ENCODE data around the gene LRRC8A.
"Not testable (repeated sequence)": the region's sequence is repeated elsewhere in the genome, so short reads cannot be mapped to it uniquely, and the experiment has no call there.

The LRRC8A gene

DNA sequence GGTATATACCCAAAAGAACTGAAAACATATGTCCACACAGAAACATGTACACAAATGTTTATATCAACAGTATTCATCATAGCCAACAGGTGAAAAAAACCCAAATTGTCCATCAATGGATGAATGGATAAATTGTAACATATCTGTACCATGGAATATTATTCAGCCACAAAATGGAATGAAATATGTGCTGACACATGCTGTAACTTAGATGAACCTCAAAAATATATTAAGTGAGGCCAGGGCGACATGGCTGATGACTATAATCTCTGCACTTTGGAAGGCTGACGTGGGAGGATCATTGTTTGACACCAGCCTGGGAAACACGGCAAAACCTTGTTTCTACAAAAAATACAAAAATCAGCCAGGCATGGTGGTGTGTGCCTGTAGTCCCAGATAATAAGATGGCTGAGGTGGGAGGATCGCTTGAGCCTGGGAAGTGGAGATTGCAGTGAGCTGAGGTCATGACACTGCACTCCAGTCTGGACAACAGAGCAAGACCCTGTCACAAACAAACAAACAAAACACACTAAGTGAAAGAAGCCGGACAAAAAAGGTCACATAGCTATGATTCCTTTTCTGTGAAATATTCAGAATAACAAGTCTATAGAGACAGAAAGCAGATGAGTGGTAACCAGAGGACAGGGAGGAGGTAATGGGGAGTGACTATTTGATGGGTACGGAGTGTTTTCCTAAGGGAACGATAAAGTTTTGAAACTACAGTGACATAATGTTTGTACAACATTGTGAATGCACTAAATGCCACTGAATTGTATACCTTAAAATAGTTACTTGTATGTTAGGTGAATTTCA lies 11.6 kb upstream of the LRRC8A start:
- no peak for DNase-seq

DNA sequence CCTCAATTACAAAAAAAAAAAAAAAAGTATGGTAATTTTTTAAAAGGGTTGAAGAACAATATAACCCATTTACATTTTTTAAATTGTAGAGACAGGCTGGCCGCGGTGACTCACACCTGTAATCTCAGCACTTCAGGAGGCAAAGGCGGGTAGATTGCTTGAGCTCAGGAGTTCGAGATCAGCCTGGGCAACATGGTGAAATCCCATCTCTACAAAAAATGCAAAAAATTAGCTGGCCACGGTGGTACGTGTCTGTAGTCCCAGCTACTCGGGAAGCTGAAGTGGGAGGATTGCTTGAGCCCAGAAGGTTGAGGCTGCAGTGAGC lies 11.0 kb upstream of the LRRC8A start:
- DNase-seq: not testable (repeated sequence)

DNA sequence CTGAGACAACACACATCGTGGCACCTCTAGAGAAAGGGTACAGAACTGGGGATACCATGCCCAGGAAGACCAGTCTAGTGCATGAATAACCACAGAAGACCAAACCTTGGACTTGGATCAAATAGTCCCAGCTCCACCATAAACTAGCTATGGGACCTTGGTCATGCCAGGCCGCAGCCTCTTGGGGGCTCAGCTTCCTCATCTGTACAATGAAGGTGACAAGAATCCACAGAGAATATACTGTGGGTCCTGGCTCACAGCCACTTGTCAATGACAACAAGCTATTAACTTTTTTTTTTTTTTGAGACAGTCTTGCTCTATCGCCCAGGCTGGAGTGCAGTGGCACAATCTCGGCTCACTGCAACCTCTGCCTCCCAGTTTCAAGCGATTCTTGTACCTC lies 4.1 kb upstream of the LRRC8A start:
- no peak for DNase-seq

DNA sequence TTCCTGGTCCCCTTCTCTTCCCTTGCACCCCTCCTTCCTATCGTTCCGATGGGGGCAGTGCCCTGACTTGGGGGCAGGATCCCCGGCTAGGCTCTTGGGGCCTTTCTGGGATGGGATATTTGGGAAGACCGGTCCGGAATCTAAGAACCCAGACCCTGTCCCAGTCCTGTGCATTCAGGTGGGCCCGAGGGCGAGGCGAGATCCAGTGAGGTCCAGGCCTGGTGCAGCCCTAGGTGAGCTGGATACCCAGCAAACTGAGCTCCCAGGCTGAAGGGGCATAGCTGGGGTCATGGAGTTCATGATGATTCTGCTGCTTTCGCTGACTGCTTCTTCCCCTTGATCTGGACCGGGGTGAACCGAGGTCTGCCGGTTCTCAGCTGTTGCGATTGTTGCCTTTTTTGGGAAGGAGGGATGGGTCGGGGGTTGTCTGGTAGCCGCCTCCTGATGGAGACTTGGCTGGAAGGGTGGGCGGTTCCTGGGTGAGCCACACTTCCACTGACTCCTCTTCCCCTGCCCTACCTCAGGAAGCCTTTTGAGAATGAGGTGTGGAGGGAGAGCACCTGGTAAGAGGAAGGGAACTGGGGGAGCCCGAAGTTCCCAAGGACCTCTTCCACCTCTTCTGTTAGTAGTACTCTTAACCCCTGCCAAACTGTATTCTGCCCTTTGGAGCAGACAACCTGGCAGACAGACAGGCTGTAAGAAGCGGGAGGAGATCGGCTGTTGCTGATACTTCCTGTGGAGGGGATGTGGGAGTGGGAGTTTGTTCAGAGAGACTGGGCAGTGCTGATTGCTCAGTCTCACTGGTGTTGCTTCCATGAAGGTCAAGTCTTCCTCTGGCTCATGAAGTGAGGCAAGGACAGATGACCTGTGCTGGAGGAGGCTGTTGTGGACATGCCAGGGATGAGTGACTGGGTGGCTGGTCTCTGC lies 1.0 kb downstream of the LRRC8A start:
- no peak for DNase-seq

DNA sequence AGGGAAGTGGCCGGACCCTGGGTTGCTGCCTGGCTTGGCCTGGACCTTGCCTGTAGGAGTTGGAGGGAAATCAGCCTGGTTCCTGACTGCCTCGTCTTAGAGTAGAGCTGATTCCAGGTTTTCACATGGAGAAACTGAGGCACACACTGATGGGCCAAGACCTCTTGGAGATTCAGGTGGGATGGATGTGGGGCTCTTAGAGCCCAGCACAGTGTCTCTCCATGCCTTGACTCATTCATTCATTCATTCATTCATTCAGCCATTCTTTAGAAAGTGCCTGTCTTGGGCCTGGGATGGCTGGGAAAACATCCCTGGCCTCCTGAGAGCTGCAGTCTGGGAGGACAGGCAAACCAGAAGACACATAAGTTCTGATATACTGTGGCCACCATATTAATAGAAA lies 2.2 kb downstream of the LRRC8A start:
- DNase-seq: no peak

DNA sequence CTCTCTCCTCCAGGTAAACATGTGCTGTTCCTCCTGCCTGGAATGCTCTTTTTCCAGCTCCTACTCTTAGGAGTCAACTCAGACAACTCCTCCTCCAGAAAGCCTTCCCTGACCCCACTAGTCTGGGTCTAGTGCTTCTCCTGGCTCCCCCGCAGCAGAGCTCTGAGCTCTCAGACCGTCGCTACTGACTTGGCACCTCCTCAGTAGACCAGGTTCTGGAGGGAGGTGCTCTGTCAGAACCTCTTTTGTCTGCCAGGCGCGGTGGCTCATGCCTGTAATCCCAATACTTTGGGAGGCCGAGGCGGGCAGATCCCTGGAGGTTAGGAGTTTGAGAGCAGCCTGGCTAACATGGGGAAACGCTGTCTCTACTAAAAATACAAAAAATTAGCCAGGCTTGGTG lies 3.4 kb downstream of the LRRC8A start:
- DNase-seq: no peak

DNA sequence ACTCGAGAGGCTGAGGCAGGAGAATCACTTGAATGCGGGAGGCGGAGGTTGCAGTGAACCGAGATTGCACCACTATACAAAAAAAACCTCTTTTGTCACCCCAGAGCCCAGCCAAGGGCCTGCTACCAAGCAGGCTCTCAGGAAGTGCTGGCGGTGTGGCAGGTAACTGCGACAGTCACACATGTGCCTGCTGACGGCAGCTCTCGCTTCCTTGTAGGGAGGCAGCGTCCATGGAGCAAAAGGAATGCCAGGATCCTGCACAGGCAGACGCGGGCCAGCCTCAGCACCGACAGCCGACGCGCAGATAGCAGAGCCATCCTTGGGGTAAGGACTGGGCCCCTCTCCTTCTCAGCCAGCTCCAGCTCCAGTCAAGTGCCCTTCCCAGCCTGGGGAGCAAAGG lies 3.9 kb downstream of the LRRC8A start:
- no peak for DNase-seq

DNA sequence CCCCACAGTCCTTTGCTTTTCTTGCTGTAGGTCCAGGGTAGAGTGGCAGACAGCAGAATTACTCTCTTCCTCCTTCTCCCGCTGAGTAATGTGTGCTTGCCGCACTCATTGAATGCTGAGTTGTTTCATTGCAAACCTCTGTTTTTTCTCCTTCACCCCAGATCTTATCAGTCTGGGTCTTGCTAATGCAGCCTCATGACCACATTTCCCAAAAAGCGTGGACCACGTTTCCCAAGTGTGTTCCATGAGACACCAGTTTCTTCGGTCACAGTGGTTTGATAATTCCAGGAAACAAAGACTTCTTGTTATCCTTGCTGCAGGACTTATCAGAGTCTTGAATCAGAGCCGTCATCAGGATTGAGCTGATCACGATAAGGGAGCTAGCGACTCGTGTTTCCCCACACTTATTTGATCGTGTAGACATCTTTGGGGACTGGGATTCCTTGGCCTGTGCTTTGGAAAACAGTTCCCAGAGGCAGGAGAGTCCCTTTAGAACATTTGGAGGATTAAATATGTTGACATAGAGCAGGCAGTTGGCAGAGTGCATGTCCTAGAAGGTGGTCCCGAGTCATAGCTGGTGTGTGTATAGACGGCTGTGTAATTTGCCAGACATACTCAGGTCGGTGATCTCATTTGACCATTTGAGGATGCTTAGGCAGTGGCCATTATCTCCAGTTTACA lies 4.4 kb downstream of the LRRC8A start:
- DNase-seq: no peak

DNA sequence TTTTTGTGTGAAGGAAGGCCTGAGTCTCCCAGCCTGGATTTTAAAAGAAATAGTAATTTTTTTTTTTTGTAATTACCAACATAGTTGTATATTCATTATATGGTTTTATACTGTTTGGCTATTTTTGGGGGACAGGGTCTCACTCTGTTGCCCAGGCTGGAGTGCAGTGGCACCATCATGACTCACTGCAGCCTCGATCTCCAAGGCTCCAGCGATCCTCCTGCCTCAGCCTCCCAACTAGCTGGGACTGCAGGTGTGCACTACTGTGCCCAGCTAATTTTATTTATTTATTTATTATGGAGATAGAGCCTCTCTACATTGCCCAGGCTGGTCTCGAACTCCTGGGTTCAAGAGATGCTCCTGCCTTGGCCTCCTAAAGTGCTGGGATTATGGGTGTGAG lies 5.1 kb downstream of the LRRC8A start:
- DNase-seq: no peak

DNA sequence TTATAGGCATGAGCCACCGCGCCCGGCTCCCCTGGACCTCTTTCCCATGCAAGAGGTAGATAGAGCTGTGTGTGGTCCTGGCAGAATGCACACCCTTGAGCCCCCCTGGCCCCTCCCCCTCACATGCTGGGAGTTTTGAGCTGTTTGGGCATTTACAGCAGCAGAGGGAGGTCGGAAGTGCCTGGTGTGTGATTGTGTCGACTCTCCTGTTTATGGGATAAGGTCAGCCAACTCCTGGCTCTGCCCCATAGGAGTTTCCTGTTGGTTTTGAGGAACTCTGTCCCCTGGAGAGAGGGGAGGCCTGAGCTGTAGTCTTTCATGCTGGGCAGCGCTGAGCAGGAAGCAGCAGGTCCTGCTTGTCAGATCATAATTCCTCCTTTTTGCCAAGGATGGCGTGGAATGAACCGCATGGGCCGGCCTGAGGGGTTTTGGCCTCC lies 6.0 kb downstream of the LRRC8A start:
- DNase-seq: no peak

DNA sequence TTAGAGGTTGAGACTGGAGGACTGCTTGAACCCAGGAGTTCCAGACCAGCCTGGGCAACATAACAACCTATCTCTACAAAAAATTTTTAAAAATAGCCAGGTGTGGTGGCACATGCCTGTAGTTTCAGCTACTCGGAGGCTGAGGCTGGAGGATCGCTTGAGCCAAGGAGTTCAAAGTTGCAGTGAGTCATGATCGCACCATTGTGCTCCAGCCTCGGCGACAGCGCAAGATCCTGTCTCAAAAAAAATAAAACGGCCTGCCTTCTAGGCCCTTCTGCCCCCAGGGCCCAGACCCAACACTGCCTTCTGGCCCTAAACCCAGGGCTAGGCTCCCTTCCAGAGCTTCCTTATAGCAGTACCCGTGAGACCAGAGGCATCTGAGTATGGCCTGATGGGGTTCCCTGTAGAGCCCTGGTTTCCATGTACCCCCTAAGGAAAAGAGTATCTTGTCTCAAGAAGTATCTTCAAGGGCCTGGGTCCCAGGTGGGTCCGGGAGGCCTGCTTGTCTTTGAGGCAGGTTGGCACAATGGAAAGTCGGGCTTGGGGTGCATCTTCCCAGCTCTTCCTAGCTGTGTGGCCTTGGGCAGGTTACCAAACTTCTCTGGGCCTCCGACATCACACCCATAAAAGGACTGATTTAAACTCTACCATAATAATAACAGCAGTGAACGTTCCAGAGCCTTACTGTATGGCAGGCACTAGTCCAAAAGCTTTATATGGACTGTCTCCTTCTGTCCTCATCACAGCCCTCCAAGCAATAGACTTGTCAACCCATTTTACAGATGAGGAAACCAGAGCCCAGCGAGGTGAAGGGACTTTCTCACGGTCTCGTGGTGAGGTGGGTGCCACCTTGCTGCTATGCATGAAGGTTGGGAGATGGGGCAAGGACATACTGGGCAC lies 9.6 kb downstream of the LRRC8A start:
- DNase-seq: no peak

DNA sequence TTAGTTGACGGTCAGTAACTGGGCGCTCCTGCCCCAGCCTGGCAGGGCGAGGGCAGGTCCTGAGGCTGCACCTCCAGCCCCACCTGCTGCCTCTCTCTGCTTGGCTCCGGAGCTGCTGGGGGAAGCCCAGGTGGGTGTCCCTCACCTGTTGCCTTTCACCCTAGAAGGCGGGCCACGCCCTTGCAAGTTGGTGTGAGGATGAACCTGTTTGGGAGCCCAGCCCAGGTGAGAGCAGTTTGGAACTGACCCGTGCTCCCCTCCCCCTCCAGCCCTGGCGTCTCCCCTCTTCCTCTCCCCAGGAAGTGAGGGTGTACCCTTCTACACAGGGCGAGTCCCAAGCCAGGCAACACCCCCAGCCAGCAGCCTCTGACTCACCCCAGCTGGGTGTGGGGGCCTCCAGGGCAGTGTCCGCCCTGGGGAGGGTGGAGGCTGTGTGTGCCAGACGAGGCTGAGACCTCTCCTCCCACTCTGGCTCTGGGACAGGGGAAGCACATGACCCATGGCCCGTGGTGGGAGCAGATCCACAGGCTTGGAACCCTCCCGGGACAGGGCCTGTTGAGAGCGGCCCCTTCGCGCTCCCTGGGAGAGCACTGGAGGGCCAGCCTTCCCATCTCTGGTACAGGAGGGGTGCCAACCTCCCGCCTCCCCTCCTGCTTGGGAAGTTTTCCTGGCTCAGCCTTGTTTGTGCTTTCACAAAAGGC lies 10.4 kb downstream of the LRRC8A start:
- DNase-seq: no peak

DNA sequence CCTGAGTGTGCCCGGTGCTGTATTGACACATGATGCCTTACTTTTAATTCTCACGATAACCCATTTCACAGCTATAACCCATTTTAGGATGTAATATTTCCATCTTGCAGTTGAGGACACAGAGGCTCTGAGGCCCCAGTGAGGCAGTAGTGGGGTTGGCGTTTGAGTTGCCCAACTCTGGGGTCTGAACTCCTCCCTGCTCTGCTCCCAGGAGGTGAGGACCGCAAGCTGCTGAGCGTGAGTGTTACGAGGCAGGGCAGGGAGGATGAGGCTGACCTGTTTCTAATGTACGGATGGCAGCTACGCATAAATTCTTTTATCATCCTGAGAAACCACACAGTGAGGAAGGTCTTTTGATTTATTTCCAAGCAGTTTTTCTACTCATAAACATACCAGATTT lies 11.4 kb downstream of the LRRC8A start:
- DNase-seq: no peak

DNA sequence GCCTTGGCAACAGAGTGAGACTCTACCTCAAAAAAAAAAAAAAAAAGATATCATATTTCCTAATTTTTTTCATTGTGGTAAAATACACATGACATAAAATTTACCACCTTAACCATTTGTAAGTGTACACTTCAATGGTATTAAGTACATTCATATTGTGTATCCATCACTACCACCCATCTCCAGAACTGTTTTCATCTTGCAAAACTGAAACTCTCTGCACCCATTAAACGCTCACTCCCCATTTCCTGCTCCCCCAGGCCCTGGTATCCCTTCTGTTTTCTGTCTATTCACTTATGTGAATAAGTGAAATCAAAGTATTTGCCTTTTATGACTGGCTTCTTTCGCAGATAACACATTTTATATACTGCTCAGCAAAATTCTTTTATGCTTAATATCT lies 12.8 kb downstream of the LRRC8A start:
- DNase-seq: no peak

DNA sequence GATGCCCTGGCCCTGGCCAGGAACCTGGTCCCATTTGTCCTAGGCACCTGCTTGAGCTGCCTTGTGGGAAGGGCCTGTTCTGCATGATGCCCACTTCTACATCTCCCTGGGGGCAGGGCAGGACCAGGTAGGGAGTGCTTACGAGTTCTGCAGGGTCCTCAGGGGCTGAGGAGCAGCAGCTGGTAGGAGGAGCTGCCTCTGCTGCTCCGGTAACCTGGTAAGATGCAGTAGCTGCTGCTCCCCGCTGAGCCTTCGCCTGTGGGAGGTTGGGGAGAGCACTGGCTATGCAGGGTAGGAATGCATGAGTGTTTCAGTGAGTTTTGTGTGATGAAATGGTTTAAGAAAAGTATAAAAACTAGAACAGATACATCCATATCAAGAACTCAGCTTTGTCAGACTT lies 13.6 kb downstream of the LRRC8A start:
- DNase-seq: no peak

DNA sequence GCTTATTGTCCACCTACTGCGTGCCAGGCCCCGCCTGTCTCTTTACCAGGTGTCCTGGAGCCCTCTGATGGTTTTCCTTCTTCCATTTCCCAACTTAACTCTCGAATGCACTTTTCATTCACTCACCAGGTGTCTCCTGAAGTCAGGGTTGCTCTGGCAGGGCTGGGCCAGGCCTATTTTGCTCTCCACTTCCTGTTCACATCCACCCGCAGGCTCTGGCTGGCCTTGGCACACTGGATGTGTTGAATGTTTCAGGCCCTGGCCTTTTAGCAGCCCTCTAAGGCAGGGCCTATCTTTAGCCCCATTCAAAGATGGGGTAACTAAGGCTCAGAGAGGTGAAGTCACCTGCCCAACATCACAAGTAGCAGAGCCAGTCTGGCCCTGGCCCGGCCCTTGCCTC lies 16.4 kb downstream of the LRRC8A start:
- DNase-seq: no peak

DNA sequence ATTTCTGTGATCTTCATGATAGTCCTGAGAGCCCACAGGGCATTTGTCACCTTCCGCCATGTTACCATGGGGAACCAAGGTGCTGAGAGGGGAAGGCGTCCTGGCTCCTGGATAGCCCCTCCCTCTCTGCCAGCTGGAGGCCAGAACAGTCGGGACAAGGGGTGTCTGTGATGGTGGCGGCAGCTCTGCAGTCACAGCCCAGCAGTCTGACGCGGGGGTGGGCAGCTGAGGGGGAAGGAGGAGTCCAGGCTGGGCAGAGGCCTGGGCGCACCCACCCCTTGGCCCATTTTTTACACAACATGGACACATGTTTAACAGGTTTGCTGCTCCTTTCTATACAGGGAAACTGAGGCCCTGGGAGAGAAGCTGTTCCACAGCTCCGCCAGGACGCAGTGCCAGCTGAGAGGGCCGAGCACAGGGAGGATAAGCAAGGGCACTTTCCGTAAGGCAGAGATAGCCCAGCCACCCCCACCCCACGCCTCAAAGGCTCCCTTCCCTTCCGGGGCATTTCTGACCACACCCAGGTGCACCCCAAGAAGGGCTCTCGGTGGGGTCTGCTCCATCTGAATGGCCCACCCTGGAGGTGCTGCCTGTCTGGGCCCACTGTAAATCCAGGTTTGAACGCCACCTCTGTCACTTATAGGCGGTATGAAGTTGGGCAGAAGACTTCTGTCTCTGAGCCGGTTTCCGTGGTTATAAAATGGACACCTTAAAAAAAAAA lies 17.1 kb downstream of the LRRC8A start:
- no peak for DNase-seq

DNA sequence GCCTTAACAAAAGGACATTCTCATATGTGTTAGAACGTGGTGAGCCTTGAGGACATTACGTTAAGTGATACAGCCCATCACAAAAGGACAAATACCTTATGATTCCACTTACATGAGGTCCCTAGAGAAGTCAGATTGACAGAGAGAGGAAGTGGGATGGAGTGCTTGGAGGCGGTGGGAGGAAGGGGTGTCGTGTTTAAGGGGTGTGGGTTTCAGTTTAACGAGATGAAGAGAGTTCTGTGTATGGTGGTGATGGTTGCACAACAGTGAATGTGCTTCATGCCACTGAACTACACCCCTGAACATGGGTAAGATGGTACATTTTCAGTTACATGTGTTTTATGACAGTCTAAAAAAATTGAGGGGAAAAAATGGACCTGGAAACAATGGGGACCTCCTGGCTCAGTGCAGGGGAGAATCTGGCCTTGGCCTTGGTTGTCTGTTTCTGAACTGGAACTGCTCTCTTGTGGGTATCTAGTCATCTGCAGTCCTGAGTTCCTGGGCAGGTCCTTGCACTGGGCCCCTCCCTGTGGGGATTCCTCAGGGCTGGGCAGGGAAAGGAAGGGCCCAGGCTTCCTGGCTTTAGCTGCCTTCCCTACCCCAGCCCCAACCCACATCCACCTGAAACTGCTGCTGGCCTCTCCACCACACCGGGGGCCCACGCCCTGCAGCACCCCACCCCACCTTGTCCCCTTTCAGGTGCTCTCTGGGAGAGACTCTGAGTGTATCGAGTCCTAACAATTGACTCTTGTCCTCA lies 17.8 kb downstream of the LRRC8A start:
- DNase-seq: no peak

DNA sequence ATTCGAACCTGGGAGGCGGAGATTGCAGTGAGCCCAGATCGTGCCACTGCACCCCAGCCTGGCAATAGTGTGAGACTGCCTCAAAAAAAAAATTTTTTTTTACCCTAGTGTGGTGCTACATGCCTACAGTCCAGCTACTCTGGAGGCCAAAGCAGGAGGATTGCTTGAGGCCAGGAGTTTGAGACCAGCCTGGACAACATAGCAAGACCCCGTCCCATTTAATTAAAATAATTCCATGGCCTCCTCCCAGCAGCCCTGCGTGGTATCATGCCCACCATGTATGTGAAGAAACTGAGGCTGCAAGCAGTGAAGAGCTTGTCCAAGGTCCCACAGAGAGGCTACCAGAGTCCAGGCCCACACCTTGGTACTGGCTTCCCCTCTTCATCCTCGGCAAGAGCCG lies 19.4 kb downstream of the LRRC8A start:
- DNase-seq: no peak

DNA sequence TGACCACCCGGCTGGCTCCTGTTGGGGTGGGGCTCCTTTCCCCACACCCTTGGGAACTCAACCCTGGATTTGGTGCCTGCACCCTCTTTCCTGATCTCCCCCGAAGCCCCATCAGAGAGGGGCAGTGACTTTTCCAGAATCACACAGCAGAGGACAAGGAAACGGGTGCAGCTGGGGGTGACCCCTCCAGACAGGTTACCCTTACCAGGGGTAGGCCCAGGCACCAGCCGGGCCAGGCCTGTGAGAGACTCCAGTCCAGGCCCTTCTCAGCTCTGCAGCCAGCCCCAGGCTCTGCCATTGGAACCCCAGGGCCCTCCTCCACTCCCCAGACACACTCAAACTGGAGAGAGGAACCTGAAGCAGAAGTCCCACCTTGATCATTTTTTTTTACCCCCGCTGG lies 19.9 kb downstream of the LRRC8A start:
- DNase-seq: no peak

Measured in AML-193 (cell line).